Subcutaneous adipose tissue (tissue), 4 donors: ENCODE data around the gene VRK2. TPM values are rescaled to one million over a fixed set of nuclear protein-coding genes. Genes with fewer than 3 reads are reported as not detected.

Experiments
- CTCF ChIP-seq: fragments of 450-650 bp; IDR thresholded peaks from one replicate; pipeline ENCODE4 v1.5.1; 2016; ENCODE audit warnings: low read depth, mild to moderate bottlenecking, control low read depth, antibody characterized with exemption, moderate library complexity
- total RNA-seq, 4 donors: library from RNA; depleted of rRNA; stranded (reverse); fragments of >200 nt; gene quantifications; one replicate each; pipeline ENCODE4 v1.1.0, GENCODE V29; 2016

The VRK2 gene
- total RNA-seq, 4 donors from 2014 or later, result 18.5 to 42.7 (median 23.9) TPM

DNA sequence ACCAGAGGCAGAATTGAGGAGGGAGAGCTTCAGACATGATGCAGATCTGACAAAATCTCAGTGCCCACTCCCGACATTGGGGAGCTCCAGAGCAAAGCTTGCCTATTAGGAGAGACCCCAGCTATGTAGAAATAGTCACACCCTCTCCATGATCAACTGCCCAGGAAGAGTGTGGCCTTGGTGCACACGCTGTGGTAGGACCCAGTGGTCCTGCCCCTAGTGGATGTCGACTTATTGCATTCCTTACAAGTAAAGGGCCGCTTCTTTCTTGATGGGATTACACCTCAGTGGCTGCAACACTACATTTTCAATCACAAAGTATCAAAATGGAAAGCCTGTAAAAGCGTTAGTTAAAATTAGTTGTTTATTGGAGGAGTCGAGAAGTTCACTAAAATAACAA is 64.2 kb downstream of the VRK2 start:
- no peak for TF ChIP-seq CTCF

DNA sequence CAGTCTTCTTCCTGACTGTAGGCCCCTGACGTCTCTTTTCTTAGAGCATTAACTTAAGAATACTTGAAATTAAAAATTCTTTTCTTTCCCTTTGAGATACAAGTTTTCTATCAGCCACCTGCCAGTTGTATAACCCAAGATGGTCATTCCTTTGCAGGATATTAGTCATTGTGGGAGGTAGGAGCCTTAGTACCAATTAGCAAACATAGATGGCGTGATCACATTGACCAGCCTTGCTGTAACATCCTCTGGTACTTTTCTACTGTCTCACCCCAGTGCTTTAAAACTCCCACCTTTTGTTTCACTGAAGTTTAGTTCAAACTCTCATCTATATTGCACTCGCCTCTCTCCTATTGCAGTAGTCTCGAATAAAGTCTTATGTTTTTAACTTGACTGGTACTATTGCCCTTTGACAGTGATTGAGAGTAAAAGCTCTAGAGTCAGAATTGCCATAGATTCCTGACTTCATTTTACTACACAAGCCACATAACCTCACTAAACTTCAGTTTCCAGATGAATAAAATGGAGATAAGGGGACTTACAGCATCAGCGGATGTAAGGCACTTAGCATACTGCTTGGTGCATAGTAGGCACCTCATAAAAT is 74.1 kb downstream of the VRK2 start:
- no peak for TF ChIP-seq CTCF

DNA sequence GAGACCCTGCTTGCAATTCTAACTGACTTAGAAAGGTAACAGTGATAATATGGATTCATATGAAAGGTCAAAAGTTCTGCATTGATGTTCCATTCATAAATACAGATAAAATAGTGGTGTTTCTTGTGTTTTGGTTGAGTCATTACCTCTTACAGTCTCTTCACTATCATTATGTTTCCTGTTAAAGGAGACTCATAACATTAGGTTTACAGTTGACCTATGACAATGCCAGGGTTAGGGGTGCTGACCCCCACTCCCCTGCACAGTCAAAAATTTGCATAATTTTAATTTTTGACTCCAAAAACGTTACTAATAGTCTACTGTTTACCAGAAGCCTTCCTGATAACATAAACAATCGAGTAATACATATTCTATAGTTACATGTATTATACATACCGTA is 75.4 kb downstream of the VRK2 start:
- TF ChIP-seq CTCF, result no peak

- no peak for TF ChIP-seq CTCF
Observed at GRCh38 chr2:58122540-58122939, 75.9 kb downstream of the VRK2 start.

DNA sequence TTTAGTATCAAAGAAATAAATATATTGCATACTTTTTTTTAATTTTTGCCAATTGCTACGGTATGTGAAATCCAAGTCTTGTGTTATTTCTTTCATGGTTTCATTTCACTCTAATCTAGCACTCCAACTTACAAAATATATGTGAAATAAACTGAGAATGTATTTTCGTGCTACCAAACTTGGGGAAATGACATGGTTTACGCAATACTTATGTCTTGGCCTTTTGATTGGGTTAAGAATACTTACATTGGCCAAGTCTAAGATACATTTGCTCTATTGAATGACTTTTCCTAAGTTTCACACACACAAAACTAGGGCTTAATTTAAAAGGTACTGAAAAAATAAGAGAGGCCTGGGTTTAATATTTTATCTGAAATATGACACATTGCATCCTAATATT is 80.5 kb downstream of the VRK2 start:
- TF ChIP-seq CTCF, result no peak

GRCh38 chr2:58130238-58130637 is 83.6 kb downstream of the VRK2 start:
- no peak for TF ChIP-seq CTCF

GRCh38 chr2:58131191-58132011 is 84.8 kb downstream of the VRK2 start:
- TF ChIP-seq CTCF, result no peak
